Liver (tissue), 9 donors: ENCODE results near the gene CDC42EP2. TPM values are rescaled to one million over a fixed set of nuclear protein-coding genes. Genes with fewer than 3 reads are reported as not detected.

Experiments used
- DNase-seq: peaks from one replicate; pipeline ENCODE4 v3.0.0-alpha.2; 2017; ENCODE audit warnings: low spot score
- H3K27ac ChIP-seq, 2 donors: one replicate each; pipeline ENCODE4 v1.7.0; 2013; ENCODE audit warnings: inconsistent platforms in 2 of 2, low read length in 2 of 2, control low read depth in 1 of 2, low read depth in 1 of 2, mild to moderate bottlenecking in 1 of 2
- H3K27me3 ChIP-seq, 4 donors: one replicate each; pipeline versions ENCODE4 v1.6.1 to v1.7.0; 2013; ENCODE audit warnings: low read length in 3 of 4, inconsistent platforms in 1 of 4, mild to moderate bottlenecking in 1 of 4, moderate library complexity in 1 of 4; ENCODE audit not compliant: control insufficient read depth in 4 of 4, insufficient read depth in 4 of 4
- H3K36me3 ChIP-seq, 4 donors: one replicate each; pipeline versions ENCODE4 v1.6.1 to v1.7.0; 2013; ENCODE audit warnings: low read length in 3 of 4, mild to moderate bottlenecking in 3 of 4, low read depth in 1 of 4, moderate library complexity in 1 of 4; ENCODE audit not compliant: control insufficient read depth in 4 of 4, insufficient read depth in 3 of 4
- H3K4me1 ChIP-seq, 4 donors: one replicate each; pipeline versions ENCODE4 v1.6.1 to v1.7.0; 2013; ENCODE audit warnings: low read length in 3 of 4, mild to moderate bottlenecking in 3 of 4, moderate library complexity in 1 of 4; ENCODE audit not compliant: control insufficient read depth in 4 of 4, insufficient read depth in 4 of 4
- H3K4me3 ChIP-seq, 3 donors: one replicate each; pipeline versions ENCODE4 v1.6.1 to v1.7.0; 2013; ENCODE audit warnings: low read length in 3 of 3, control low read depth in 1 of 3, low read depth in 1 of 3, mild to moderate bottlenecking in 1 of 3
- H3K9ac ChIP-seq, 2 donors: one replicate each; pipeline ENCODE4 v1.7.0; 2013; ENCODE audit warnings: low read length in 2 of 2, mild to moderate bottlenecking in 2 of 2, moderate library complexity in 2 of 2, control low read depth in 1 of 2, low read depth in 1 of 2
- H3K9me3 ChIP-seq, 4 donors: one replicate each; pipeline versions ENCODE4 v1.6.1 to v1.7.0; 2013; ENCODE audit warnings: low read length in 3 of 4; ENCODE audit not compliant: control insufficient read depth in 4 of 4
- ATF3 ChIP-seq: IDR thresholded peaks from 2 replicates; pipeline ENCODE4 v1.6.1; 2016; ENCODE audit warnings: antibody characterized with exemption
- CTCF ChIP-seq: fragments of 150-350 bp; IDR thresholded peaks from 2 replicates; pipeline ENCODE4 v1.5.1; 2017; ENCODE audit warnings: improper control_type of control experiment, low read depth, low read length; ENCODE audit not compliant: missing input control
- EGR1 ChIP-seq, 2 donors: IDR thresholded peaks; 2 replicates each; pipeline ENCODE4 v1.6.1; 2016 to 2018; ENCODE audit warnings: antibody characterized with exemption in 2 of 2, low read depth in 2 of 2
- FOXA1 ChIP-seq: IDR thresholded peaks from 2 replicates; pipeline ENCODE4 v1.6.1; 2016; ENCODE audit warnings: antibody characterized with exemption
- FOXA2 ChIP-seq: IDR thresholded peaks from 2 replicates; pipeline ENCODE4 v1.6.1; 2016; ENCODE audit warnings: antibody characterized with exemption
- GABPA ChIP-seq, 2 donors: IDR thresholded peaks in 1 of 2; conservative IDR thresholded peaks in 1 of 2; 2 replicates each; pipeline ENCODE4 v1.6.1; 2016; ENCODE audit warnings: antibody characterized with exemption in 2 of 2, mild to moderate bottlenecking in 1 of 2, moderate library complexity in 1 of 2
- HNF4A ChIP-seq, 2 donors: conservative IDR thresholded peaks; 2 replicates each; pipeline ENCODE4 v1.6.1; 2016; ENCODE audit warnings: antibody characterized with exemption in 2 of 2, mild to moderate bottlenecking in 2 of 2
- HNF4G ChIP-seq: IDR thresholded peaks from 2 replicates; pipeline ENCODE4 v1.6.1; 2016; ENCODE audit warnings: antibody characterized with exemption
- JUND ChIP-seq, 2 donors: IDR thresholded peaks; 2 replicates each; pipeline ENCODE4 v1.6.1; 2016; ENCODE audit warnings: antibody characterized with exemption in 2 of 2
- MAX ChIP-seq: IDR thresholded peaks from 2 replicates; pipeline ENCODE4 v1.6.1; 2016; ENCODE audit warnings: antibody characterized with exemption
- NR2F2 ChIP-seq: IDR thresholded peaks from 2 replicates; pipeline ENCODE4 v1.6.1; 2016; ENCODE audit warnings: antibody characterized with exemption
- RAD21 ChIP-seq, 2 donors: IDR thresholded peaks; 2 replicates each; pipeline ENCODE4 v1.6.1; 2016; ENCODE audit warnings: antibody characterized with exemption in 2 of 2, mild to moderate bottlenecking in 2 of 2
- REST ChIP-seq: IDR thresholded peaks from 2 replicates; pipeline ENCODE4 v1.6.1; 2016; ENCODE audit warnings: antibody characterized with exemption, mild to moderate bottlenecking
- RXRA ChIP-seq, 2 donors: IDR thresholded peaks; 2 replicates each; pipeline ENCODE4 v1.6.1; 2017 to 2018; ENCODE audit warnings: antibody characterized with exemption in 2 of 2, mild to moderate bottlenecking in 1 of 2
- SP1 ChIP-seq: IDR thresholded peaks from 2 replicates; pipeline ENCODE4 v1.6.1; 2018; ENCODE audit warnings: antibody characterized with exemption, mild to moderate bottlenecking
- TAF1 ChIP-seq: conservative IDR thresholded peaks from 2 replicates; pipeline ENCODE4 v1.6.1; 2016; ENCODE audit warnings: antibody characterized with exemption, mild to moderate bottlenecking
- YY1 ChIP-seq: IDR thresholded peaks from 2 replicates; pipeline ENCODE4 v1.6.1; 2016; ENCODE audit warnings: antibody characterized with exemption, mild to moderate bottlenecking
- ZBTB33 ChIP-seq: IDR thresholded peaks from 2 replicates; pipeline ENCODE4 v1.6.1; 2016; ENCODE audit warnings: antibody characterized with exemption
- WGBS: extraction: QIAGEN DNeasy Blood & Tissue Kit; methylation state at CpG from one replicate; pipeline ENCODE4 v1.1.7; 2013; 5-methylcytosine and 5-hydroxymethylcytosine counted together
- polyA plus RNA-seq, 2 donors: library from polyadenylated mRNA; stranded (reverse) in 1 of 2; unstranded in 1 of 2; fragments of 200-250 nt in 1 of 2; fragments of >200 nt in 1 of 2; fragmentation: Nextera tagmentation in 1 of 2; extraction: Ambion mirVana in 1 of 2; gene quantifications; one replicate each; pipeline versions ENCODE4 v1.2.1 to v1.2.3, GENCODE V29; 2013 to 2015
- total RNA-seq, 2 donors: library from RNA; depleted of rRNA; stranded (reverse); fragments of >200 nt; gene quantifications; one replicate each; pipeline ENCODE4 v1.2.3, GENCODE V29; 2014
- donor health status: healthy.
- donor health status: healthy.
- donor health status: healthy.
- donor health status: healthy.
- donor health status: healthy.

CDC42EP2 gene
- total and polyA plus RNA-seq, 4 donors, result 1.8 to 3.4 (median 1.9) TPM

- TF ChIP-seq REST, result no peak
- TF ChIP-seq MAX, result no peak
- no peak for TF ChIP-seq RXRA (IDR thresholded peaks at IDR 0.05)
- no peak for TF ChIP-seq HNF4G
- no peak for TF ChIP-seq HNF4A (conservative IDR thresholded peaks at IDR 0.05)
- no peak for TF ChIP-seq NR2F2
- TF ChIP-seq FOXA2, result no peak
- no peak for TF ChIP-seq RAD21 (IDR thresholded peaks at IDR 0.05)
- TF ChIP-seq TAF1, result no peak
- TF ChIP-seq SP1, result no peak
These were observed 14.8 kb downstream of the CDC42EP2 start (continued) for GRCh38 chr11:65329478-65329877.

- Histone ChIP-seq H3K4me1 (peaks cover 4 to 10% (median 8%) of the 10 kb centered on the region in 4 donors), H3K4me3 (no peak overlapping the region), H3K9me3 (no peaks in the 10 kb centered on the region), H3K9ac (peak overlapping the region in 1 of 2 donors; percentile 65), H3K27me3 (no peaks in the 10 kb centered on the region), H3K36me3 (no peaks in the 10 kb centered on the region), H3K27ac (no peak overlapping the region)
- TF ChIP-seq GABPA (IDR thresholded peaks at IDR 0.05 in 1 of 2, conservative IDR thresholded peaks at IDR 0.05 in 1 of 2) (no peak), HNF4A (conservative IDR thresholded peaks at IDR 0.05) (no peak), SP1 (no peak), RXRA (IDR thresholded peaks at IDR 0.05) (no peak), FOXA2 (no peak), RAD21 (IDR thresholded peaks at IDR 0.05) (peak; percentile 81 to 86), HNF4G (no peak), EGR1 (IDR thresholded peaks at IDR 0.05; ENCODE audit: low read depth in 2 of 2) (no peak), REST (no peak), NR2F2 (peak; percentile 21), YY1 (peak; percentile 33), TAF1 (no peak), JUND (IDR thresholded peaks at IDR 0.05) (no peak), MAX (no peak), ATF3 (no peak), FOXA1 (no peak), ZBTB33 (no peak), CTCF (peak; percentile 77)
- peak; percentile 87 for DNase-seq
- 12% methylated on average over 13 of the region's 13 CpGs for WGBS
These were observed 15.3 kb downstream of the CDC42EP2 start for GRCh38 chr11:65329944-65330403.
